Thyroid gland (tissue), 4 donors: Measurements from ENCODE around the gene FOXL3. TPM values are rescaled to one million over a fixed set of nuclear protein-coding genes. Genes with fewer than 3 reads are reported as not detected.
"Not testable (repeated sequence)": the region's sequence is repeated elsewhere in the genome, so short reads cannot be mapped to it uniquely, and the experiment has no call there.

Source experiments
- DNase-seq, 2 donors: peaks; one replicate each; pipeline ENCODE4 v3.0.0-alpha.2; 2019
- H3K27ac ChIP-seq, 3 donors: fragments of 200-600 bp; sonication (generic); 1 replicate in 2 of 3; 2 replicates in 1 of 3; pipeline ENCODE4 v1.5.1; 2016 to 2019; ENCODE audit warnings: mild to moderate bottlenecking in 1 of 3, moderate library complexity in 1 of 3
- H3K27me3 ChIP-seq: fragments of 200-600 bp; sonication (generic); one replicate; pipeline ENCODE4 v1.5.1; 2019
- H3K36me3 ChIP-seq, 2 donors: fragments of 200-600 bp; sonication (generic); one replicate each; pipeline ENCODE4 v1.5.1; 2016 to 2019
- H3K4me1 ChIP-seq, 2 donors: fragments of 200-600 bp; sonication (generic); one replicate each; pipeline ENCODE4 v1.5.1; 2017 to 2019
- H3K4me3 ChIP-seq, 3 donors: fragments of 200-600 bp; sonication (generic); replicated peaks in 1 of 3; 1 replicate in 2 of 3; 2 replicates in 1 of 3; pipeline ENCODE4 v1.5.1; 2016; ENCODE audit warnings: mild to moderate bottlenecking in 1 of 3
- H3K9me3 ChIP-seq: fragments of 200-600 bp; sonication (generic); one replicate; pipeline ENCODE4 v1.5.1; 2017
- CTCF ChIP-seq, 6 experiments: fragments of 200-600 bp in 3 of 6; fragments of 450-650 bp in 3 of 6; sonication (generic) in 3 of 6; IDR thresholded peaks; one replicate each; pipeline ENCODE4 v1.5.1; 2016 to 2019; ENCODE audit warnings: antibody characterized with exemption in 6 of 6, mild to moderate bottlenecking in 2 of 6, inconsistent platforms in 1 of 6, moderate library complexity in 1 of 6
- POLR2A ChIP-seq, 2 donors: fragments of 450-650 bp; IDR thresholded peaks; one replicate each; pipeline ENCODE4 v1.6.1; 2017; ENCODE audit warnings: antibody characterized with exemption in 2 of 2, mild to moderate bottlenecking in 2 of 2, moderate library complexity in 1 of 2
- WGBS, 2 donors: methylation state at CpG; one replicate each; pipeline ENCODE4 v1.1.5; 2017; 5-methylcytosine and 5-hydroxymethylcytosine counted together
- intact Hi-C: fragments of 100-400 bp; cut with DNase I; formaldehyde crosslinking; loops from one replicate; pipeline ENCODE4 v1.15.1; 2023
- total RNA-seq, 4 donors: library from RNA; depleted of rRNA; stranded (reverse); fragments of >200 nt; gene quantifications; one replicate each; pipeline ENCODE4 v1.2.3, GENCODE V29; 2016

The FOXL3 gene
- total RNA-seq, result not detected

- Histone ChIP-seq H3K4me1 (peaks cover 5 to 17% of the 10 kb centered on the region in 2 donors), H3K27me3 (peaks cover 17% of the 10 kb centered on the region), H3K4me3 (no peak within 1 kb of the TSS), H3K36me3 (no peaks in the 10 kb centered on the region), H3K9me3 (no peaks in the 10 kb centered on the region), H3K27ac (no peak within 1 kb of the TSS)
- 2 to 3% methylated on average over 6 to 14 of the region's 79 CpGs for WGBS, 2 donors
- TF ChIP-seq CTCF (IDR thresholded peaks at IDR 0.05) (no peak), POLR2A (IDR thresholded peaks at IDR 0.05) (no peak)
- intact Hi-C loops, result no loop called here
- DNase-seq, result no peak
Measured at GRCh38 chr7:289756-290553, at the start of gene FOXL3. Gene FOXL3 (plus strand): TSS chr7:290170. CDS start chr7:290170, 0 bp downstream.

GRCh38 chr7:240887-241421 is 49.0 kb upstream of the FOXL3 start:
- WGBS, 2 donors, result 61 to 64% methylated on average over 15 to 16 of the region's 16 CpGs

GRCh38 chr7:241513-241912 is 48.5 kb upstream of the FOXL3 start:
- Histone ChIP-seq H3K27ac (no peak overlapping the region), H3K9me3 (no peaks in the 10 kb centered on the region), H3K27me3 (no peaks in the 10 kb centered on the region), H3K36me3 (peaks cover 0 to 1% of the 10 kb centered on the region in 2 donors), H3K4me3 (no peak overlapping the region), H3K4me1 (peaks cover 5 to 12% of the 10 kb centered on the region in 2 donors)
- intact Hi-C loops, result no loop called here
- 95% methylated on average over 10 to 13 of the region's 13 CpGs for WGBS, 2 donors
- TF ChIP-seq CTCF (IDR thresholded peaks at IDR 0.05), result no peak
- TF ChIP-seq POLR2A (IDR thresholded peaks at IDR 0.05), result no peak
- DNase-seq, result no peak

More at GRCh38 chr7:240887-241421, 49.0 kb upstream of the FOXL3 start:
- TF ChIP-seq CTCF (IDR thresholded peaks at IDR 0.05), result no peak
- no peak for TF ChIP-seq POLR2A (IDR thresholded peaks at IDR 0.05)
- DNase-seq, result no peak
- Histone ChIP-seq H3K27ac (no peak overlapping the region), H3K4me3 (no peak overlapping the region), H3K36me3 (no peaks in the 10 kb centered on the region), H3K4me1 (peaks cover 10 to 18% of the 10 kb centered on the region in 2 donors), H3K9me3 (no peaks in the 10 kb centered on the region), H3K27me3 (no peaks in the 10 kb centered on the region)
- intact Hi-C loops, result no loop called here

- intact Hi-C loops, H3K4me3 ChIP-seq: not testable (repeated sequence)
Measured at GRCh38 chr7:242826-243579, 47.0 kb upstream of the FOXL3 start.

DNA sequence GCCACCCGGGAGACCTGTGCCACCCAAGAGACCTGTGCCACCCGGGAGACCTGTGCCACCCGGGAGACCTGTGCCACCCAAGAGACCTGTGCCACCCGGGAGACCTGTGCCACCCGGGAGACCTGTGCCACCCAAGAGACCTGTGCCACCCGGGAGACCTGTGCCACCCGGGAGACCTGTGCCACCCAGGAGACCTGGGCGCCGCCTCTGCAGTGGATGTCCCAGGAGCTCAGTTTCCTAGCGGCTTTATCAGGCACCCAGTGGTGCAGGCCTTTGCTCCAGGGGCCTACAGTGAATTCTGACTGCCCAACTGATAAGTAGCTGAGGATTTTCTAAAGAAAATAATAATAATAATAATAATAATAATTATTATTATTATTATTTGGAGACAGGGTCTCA is 46.4 kb upstream of the FOXL3 start:
- H3K4me1 ChIP-seq, intact Hi-C loops, H3K4me3 ChIP-seq, H3K27me3 ChIP-seq, DNase-seq, H3K9me3 ChIP-seq, H3K27ac ChIP-seq: not testable (repeated sequence)
- WGBS, 2 donors, result 90 to 93% methylated on average over 3 to 4 of the region's 10 CpGs
- H3K36me3 ChIP-seq, result peaks cover 6 to 16% of the 10 kb centered on the region in 2 donors

More at GRCh38 chr7:242826-243579, 47.0 kb upstream of the FOXL3 start:
- H3K36me3 ChIP-seq, result peaks cover 5 to 11% of the 10 kb centered on the region in 2 donors
- not testable (repeated sequence) for H3K27ac ChIP-seq, H3K4me1 ChIP-seq, DNase-seq, H3K27me3 ChIP-seq, H3K9me3 ChIP-seq
- WGBS, 2 donors, result 98 to 100% methylated on average over 1 to 5 of the region's 21 CpGs
